ENCODE measurements around the gene ZFP37. TPM values are rescaled to one million over a fixed set of nuclear protein-coding genes. Genes with fewer than 3 reads are reported as not detected.
A peak's percentile ranks its signal among the peaks of the same experiment; 100 is the strongest.
"Not testable (repeated sequence)": the region's sequence is repeated elsewhere in the genome, so short reads cannot be mapped to it uniquely, and the experiment has no call there.

The ZFP37 gene
- 1.7 and 2.6 TPM in 2 replicates for total RNA-seq

GRCh38 chr9:113056191-113057106 lies at the start of gene ZFP37:
Gene ZFP37 (minus strand): TSS chr9:113056724. CDS start chr9:113056688, 36 bp downstream.
- DNase-seq, result peak; percentile 59
- TF ChIP-seq, protein P1, sequence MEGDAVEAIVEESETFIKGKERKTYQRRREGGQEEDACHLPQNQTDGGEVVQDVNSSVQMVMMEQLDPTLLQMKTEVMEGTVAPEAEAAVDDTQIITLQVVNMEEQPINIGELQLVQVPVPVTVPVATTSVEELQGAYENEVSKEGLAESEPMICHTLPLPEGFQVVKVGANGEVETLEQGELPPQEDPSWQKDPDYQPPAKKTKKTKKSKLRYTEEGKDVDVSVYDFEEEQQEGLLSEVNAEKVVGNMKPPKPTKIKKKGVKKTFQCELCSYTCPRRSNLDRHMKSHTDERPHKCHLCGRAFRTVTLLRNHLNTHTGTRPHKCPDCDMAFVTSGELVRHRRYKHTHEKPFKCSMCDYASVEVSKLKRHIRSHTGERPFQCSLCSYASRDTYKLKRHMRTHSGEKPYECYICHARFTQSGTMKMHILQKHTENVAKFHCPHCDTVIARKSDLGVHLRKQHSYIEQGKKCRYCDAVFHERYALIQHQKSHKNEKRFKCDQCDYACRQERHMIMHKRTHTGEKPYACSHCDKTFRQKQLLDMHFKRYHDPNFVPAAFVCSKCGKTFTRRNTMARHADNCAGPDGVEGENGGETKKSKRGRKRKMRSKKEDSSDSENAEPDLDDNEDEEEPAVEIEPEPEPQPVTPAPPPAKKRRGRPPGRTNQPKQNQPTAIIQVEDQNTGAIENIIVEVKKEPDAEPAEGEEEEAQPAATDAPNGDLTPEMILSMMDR (IDR thresholded peaks at IDR 0.05), result no peak
- intact Hi-C loops (cut with micrococcal nuclease), result no loop called here
- Mint-ChIP-seq H3K36me3 (ENCODE audit: low read depth) (no peaks in the 10 kb centered on the region), H3K27me3 (peaks cover 9% of the 10 kb centered on the region), H3K9me3 (peaks cover 6% of the 10 kb centered on the region), H3K27ac (no peak within 1 kb of the TSS), H3K4me3 (no peak within 1 kb of the TSS), H3K4me1 (no peaks in the 10 kb centered on the region)
- ATAC-seq (ENCODE audit: low read depth), result peak; percentile 93
- POLR2A ChIA-PET, result no interaction called here
- CTCF ChIA-PET, result no interaction called here

GRCh38 chr9:113105345-113105744 lies 48.8 kb upstream of the ZFP37 start:
- POLR2A ChIA-PET; DNase-seq; CTCF ChIA-PET; H3K27ac Mint-ChIP-seq; H3K4me1 Mint-ChIP-seq; H3K9me3 Mint-ChIP-seq; intact Hi-C loops (cut with micrococcal nuclease); H3K27me3 Mint-ChIP-seq; H3K36me3 Mint-ChIP-seq (ENCODE audit: low read depth); H3K4me3 Mint-ChIP-seq; ATAC-seq (ENCODE audit: low read depth): not testable (repeated sequence)

DNA sequence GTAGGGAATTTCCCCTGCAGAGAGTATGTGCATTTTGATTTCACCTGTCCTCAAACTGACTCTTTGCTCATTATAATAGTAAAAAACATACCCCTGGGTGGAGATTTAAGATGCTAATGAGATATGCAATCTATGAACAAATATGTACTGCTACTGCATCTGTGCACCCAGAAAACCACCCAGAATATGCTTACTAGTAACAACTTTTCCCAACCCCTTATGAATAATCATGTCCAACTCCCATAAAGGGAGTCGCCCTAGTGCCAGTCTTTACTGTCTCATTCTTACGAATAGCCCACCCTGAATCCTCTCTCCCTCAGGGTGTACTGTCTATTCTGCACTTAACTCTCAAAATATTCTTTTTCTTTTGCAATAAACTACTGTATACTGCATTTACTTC lies 39.0 kb upstream of the ZFP37 start:
- DNase-seq, result no peak
- Mint-ChIP-seq H3K36me3 (ENCODE audit: low read depth) (no peaks in the 10 kb centered on the region), H3K27ac (no peak overlapping the region), H3K9me3 (peaks cover 9% of the 10 kb centered on the region), H3K4me1 (no peaks in the 10 kb centered on the region), H3K27me3 (peaks cover 58% of the 10 kb centered on the region), H3K4me3 (no peak overlapping the region)
- ChIA-PET CTCF (no interaction called here), POLR2A (no interaction called here)
- no peak for ATAC-seq (ENCODE audit: low read depth)
- intact Hi-C loops (cut with micrococcal nuclease), result no loop called here
- TF ChIP-seq, protein P1 (IDR thresholded peaks at IDR 0.05), result no peak

- intact Hi-C loops (cut with micrococcal nuclease); H3K27ac Mint-ChIP-seq; POLR2A ChIA-PET; ATAC-seq (ENCODE audit: low read depth); CTCF ChIA-PET; DNase-seq; H3K36me3 Mint-ChIP-seq (ENCODE audit: low read depth); H3K9me3 Mint-ChIP-seq; H3K4me1 Mint-ChIP-seq; H3K4me3 Mint-ChIP-seq: not testable (repeated sequence)
- peaks cover 29% of the 10 kb centered on the region for H3K27me3 Mint-ChIP-seq
These were observed 33.4 kb upstream of the ZFP37 start for GRCh38 chr9:113089924-113090323.

DNA sequence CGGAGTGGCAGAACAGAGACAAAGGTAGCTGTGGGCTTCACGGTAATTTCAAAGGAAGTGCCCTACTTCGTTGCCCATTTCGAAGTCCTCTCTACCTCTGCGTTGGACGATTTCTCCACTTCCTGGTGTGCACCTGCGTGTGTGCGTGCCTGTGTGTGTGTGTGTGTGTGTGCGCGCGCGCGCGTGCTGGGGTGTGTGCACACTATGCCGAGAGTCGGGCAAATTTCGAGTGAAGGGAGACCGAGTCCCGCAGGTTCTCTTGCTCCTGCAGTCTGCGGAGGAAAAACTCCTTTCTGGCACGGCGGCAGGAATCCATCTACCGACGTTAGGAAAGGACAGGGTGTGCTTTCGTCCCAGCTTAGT lies 32.6 kb upstream of the ZFP37 start:
- H3K27ac Mint-ChIP-seq; H3K36me3 Mint-ChIP-seq (ENCODE audit: low read depth); POLR2A ChIA-PET; H3K4me1 Mint-ChIP-seq; intact Hi-C loops (cut with micrococcal nuclease); DNase-seq; CTCF ChIA-PET; H3K9me3 Mint-ChIP-seq; ATAC-seq (ENCODE audit: low read depth); H3K4me3 Mint-ChIP-seq: not testable (repeated sequence)
- H3K27me3 Mint-ChIP-seq, result peaks cover 24% of the 10 kb centered on the region

DNA sequence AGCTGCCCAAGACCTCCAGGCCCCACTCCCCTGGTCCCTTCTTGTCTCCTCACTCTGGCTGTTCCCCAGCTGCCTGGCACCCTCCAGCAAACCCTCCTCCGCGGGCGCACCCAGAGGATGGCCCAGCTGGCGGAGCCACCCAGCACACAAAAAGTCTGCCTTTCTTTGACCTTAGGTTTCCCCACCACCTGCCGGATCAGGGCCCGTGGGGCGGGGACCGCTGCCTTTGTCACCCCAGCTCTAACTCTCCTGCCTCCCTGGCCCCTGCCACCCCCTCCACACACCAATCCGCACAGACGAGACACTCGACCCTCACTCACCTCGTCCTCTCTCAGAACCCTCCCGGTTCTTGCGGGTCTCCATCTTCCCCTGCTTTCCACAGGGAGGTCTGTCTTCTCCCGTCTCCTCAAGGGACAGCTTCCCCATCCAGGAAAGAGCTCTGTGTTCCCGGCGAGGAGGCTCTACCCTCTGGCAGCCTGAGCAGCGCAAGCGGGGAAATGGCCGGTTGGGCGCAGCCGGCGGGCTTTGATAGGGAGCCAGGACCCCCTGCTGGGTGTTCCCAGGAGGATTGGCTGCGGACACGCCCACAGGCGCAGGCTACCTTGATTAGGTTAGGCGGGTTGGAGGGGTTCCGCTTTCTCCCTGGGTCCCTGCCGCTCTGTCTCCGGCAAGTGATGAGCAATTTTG lies 32.1 kb upstream of the ZFP37 start:
- H3K27ac Mint-ChIP-seq; intact Hi-C loops (cut with micrococcal nuclease); H3K4me3 Mint-ChIP-seq; POLR2A ChIA-PET; H3K36me3 Mint-ChIP-seq (ENCODE audit: low read depth); ATAC-seq (ENCODE audit: low read depth); H3K9me3 Mint-ChIP-seq; CTCF ChIA-PET; H3K4me1 Mint-ChIP-seq: not testable (repeated sequence)
- peak; percentile 17 for DNase-seq
- peaks cover 24% of the 10 kb centered on the region for H3K27me3 Mint-ChIP-seq

- H3K27ac Mint-ChIP-seq; H3K4me3 Mint-ChIP-seq; POLR2A ChIA-PET; H3K9me3 Mint-ChIP-seq; CTCF ChIA-PET; intact Hi-C loops (cut with micrococcal nuclease); H3K36me3 Mint-ChIP-seq (ENCODE audit: low read depth); H3K4me1 Mint-ChIP-seq; ATAC-seq (ENCODE audit: low read depth); H3K27me3 Mint-ChIP-seq: not testable (repeated sequence)
- peak; percentile 23 for DNase-seq
These were observed 6.4 kb upstream of the ZFP37 start for GRCh38 chr9:113062932-113063310.

DNA sequence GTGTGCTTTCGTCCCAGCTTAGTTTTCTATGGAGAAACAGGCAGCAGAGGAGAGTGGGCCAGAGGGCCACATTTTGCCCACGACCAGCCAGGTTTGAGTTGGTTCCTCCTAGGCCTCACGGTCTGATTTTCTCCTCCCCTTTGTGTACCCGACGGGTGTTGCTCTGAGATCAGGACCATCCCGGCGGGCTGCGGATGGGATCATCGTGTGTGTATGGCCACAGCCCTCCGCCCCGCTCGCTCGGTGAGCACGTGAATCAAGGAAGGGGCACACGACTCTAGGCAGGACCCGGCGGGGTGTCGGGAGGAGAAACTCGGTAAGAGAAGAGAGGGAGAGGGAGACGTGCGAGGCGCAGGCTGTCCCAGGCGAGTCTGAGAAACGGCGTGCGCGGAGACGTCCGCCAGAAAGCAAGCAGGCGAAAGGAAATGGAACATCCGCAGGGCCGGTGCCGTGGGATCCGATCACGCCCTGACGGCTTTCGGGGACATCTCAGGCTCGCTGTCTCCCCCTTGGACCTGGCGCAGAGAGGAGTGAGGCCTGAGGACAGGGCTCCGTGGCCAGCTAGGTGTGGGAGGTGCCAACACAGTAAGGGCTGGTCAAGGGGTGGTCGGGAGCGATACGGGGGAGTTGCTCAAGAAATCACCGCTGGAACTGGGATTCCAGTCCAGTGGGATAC lies 5.9 kb upstream of the ZFP37 start:
- intact Hi-C loops (cut with micrococcal nuclease); H3K36me3 Mint-ChIP-seq (ENCODE audit: low read depth): not testable (repeated sequence)

DNA sequence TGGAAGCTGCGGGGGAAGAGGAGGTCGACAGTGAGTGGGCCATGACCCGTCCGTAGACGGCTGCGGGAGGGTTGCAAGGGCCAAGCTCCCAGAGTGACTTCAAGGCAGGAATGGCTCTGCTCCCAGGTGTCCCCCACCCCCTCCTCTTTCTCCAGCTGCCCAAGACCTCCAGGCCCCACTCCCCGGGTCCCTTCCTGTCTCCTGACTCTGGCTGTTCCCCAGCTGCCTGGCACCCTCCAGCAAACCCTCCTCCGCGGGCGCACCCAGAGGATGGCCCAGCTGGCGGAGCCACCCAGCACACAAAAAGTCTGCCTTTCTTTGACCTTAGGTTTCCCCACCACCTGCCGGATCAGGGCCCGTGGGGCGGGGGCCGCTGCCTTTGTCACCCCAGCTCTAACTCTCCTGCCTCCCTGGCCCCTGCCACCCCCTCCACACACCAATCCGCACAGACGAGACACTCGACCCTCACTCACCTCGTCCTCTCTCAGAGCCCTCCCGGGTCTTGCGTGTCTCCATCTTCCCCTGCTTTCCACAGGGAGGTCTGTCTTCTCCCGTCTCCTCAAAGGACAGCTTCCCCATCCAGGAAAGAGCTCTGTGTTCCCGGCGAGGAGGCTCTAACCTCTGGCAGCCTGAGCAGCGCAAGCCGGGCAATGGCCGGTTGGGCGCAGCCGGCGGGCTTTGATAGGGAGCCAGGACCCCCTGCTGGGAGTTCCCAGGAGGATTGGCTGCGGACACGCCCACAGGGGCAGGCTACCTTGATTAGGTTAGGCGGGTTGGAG lies 4.7 kb upstream of the ZFP37 start:
- H3K36me3 Mint-ChIP-seq (ENCODE audit: low read depth); H3K27ac Mint-ChIP-seq; H3K4me3 Mint-ChIP-seq; H3K9me3 Mint-ChIP-seq; H3K4me1 Mint-ChIP-seq; intact Hi-C loops (cut with micrococcal nuclease); POLR2A ChIA-PET; CTCF ChIA-PET; H3K27me3 Mint-ChIP-seq; ATAC-seq (ENCODE audit: low read depth): not testable (repeated sequence)
- DNase-seq, result peak; percentile 22

More for the DNA sequence above, 5.9 kb upstream of the ZFP37 start:
- CTCF ChIA-PET; H3K4me3 Mint-ChIP-seq; H3K27ac Mint-ChIP-seq; H3K27me3 Mint-ChIP-seq; POLR2A ChIA-PET; ATAC-seq (ENCODE audit: low read depth); H3K4me1 Mint-ChIP-seq; DNase-seq; H3K9me3 Mint-ChIP-seq: not testable (repeated sequence)

Measured in activated B cell treated with CpG ODN at 0.5 μM for 24 hours (primary cell).